ENCODE data around the gene TTN. TPM values are rescaled to one million over a fixed set of nuclear protein-coding genes. Genes with fewer than 3 reads are reported as not detected.

TTN gene
- total and polyA plus RNA-seq, 2 of the 4 experiments (the other 2 are of a cell fraction), result 0.02 to 0.18 TPM

- Histone ChIP-seq H3K4me1 (ENCODE audit: control insufficient read depth, insufficient read depth, low read length) (no peaks in the 10 kb centered on the region), H3K18ac (ENCODE audit: low read depth, low read length) (no peak overlapping the region), H4K5ac (ENCODE audit: low read depth, low read length) (no peak overlapping the region), H3K4me3 (ENCODE audit: insufficient read depth, low read depth, low read length) (no peak overlapping the region), H3K14ac (replicated peaks; ENCODE audit: low read depth, low read length) (no peak overlapping the region), H3K56ac (ENCODE audit: extremely low read depth, insufficient read depth, low read length) (no peak overlapping the region), H3K23ac (ENCODE audit: low read depth, low read length) (no peak overlapping the region), H2AFZ (replicated peaks; ENCODE audit: low read length, poor library complexity) (no peak overlapping the region), H2BK5ac (ENCODE audit: low read depth, low read length, poor library complexity, severe bottlenecking) (no peak overlapping the region), H2AK5ac (ENCODE audit: low read depth, low read length) (no peak overlapping the region), H3K27ac (ENCODE audit: insufficient read depth, low read length) (no peak overlapping the region), H3K27me3 (ENCODE audit: control insufficient read depth, insufficient read depth, low read length) (no peaks in the 10 kb centered on the region; the same call in 1 of the 2 replicates), H2AK9ac (replicated peaks; ENCODE audit: low read depth, low read length, poor library complexity) (no peak overlapping the region), H3K4ac (ENCODE audit: low read depth, low read length) (no peak overlapping the region), H3K4me2 (ENCODE audit: low read depth, low read length) (no peak overlapping the region), H3K9ac (ENCODE audit: low read depth, low read length) (no peak overlapping the region), H2BK15ac (ENCODE audit: low read depth, low read length) (no peak overlapping the region), H4K91ac (ENCODE audit: insufficient read depth, low read depth, low read length) (no peak overlapping the region), H4K20me1 (ENCODE audit: insufficient read depth, low read length) (no peaks in the 10 kb centered on the region), H3K79me1 (ENCODE audit: low read depth in 1 of 2, low read length in 2 of 2) (no peaks in the 10 kb centered on the region), H3K36me3 (ENCODE audit: control insufficient read depth, insufficient read depth, low read length) (no peaks in the 10 kb centered on the region), H2BK20ac (ENCODE audit: low read depth, low read length) (no peak overlapping the region), H2BK120ac (ENCODE audit: low read depth, low read length) (no peak overlapping the region), H4K8ac (ENCODE audit: low read depth in 2 of 2, low read length in 2 of 2) (no peak overlapping the region), H3K9me3 (ENCODE audit: control insufficient read depth, insufficient read depth, low read length) (no peaks in the 10 kb centered on the region), H3K9me1 (ENCODE audit: insufficient read depth, low read length) (no peaks in the 10 kb centered on the region)
- no TSS peak for BruUV-seq (replicated peaks)
- no peak for ATAC-seq (ENCODE audit: low read depth)
- dilution Hi-C loops (cut with HindIII; ENCODE audit: low sequenced_read_pairs, unreplicated experiment), result no loop called here
- in situ Hi-C loops (cut with MboI; ENCODE audit: low sequenced_read_pairs), result no loop called here
- intact Hi-C loops (cut with micrococcal nuclease), result no loop called here
- no CpG with 5 or more reads among the region's 2 CpGs for WGBS, 2 experiments (ENCODE audit: extremely low coverage in 2 of 2, insufficient read length in 1 of 2)
- POLR2A ChIA-PET (ENCODE audit: unreplicated experiment), result no interaction called here
- TF ChIP-seq CHD1 (IDR thresholded peaks at IDR 0.05; ENCODE audit: low read depth, low read length) (no peak), CEBPB (IDR thresholded peaks at IDR 0.05; ENCODE audit: low read depth, low read length) (no peak), FOS (IDR thresholded peaks at IDR 0.05; ENCODE audit: low read depth, low read length) (no peak), CTCF (conservative IDR thresholded peaks at IDR 0.05; ENCODE audit: low read depth, low read length) (no peak), RCOR1 (IDR thresholded peaks at IDR 0.05; ENCODE audit: insufficient replicate concordance, low read length) (no peak), NFE2L2 (IDR thresholded peaks at IDR 0.05; ENCODE audit: low read depth, low read length) (no peak), MXI1 (IDR thresholded peaks at IDR 0.05; ENCODE audit: borderline replicate concordance, low read depth, low read length) (no peak), SMC3 (IDR thresholded peaks at IDR 0.05; ENCODE audit: low read depth, low read length) (no peak), POLR2A (IDR thresholded peaks at IDR 0.05; ENCODE audit: low read depth, low read length) (no peak), BHLHE40 (IDR thresholded peaks at IDR 0.05; ENCODE audit: low read depth, low read length) (no peak), ELK1 (IDR thresholded peaks at IDR 0.05; ENCODE audit: borderline replicate concordance, low read depth, low read length) (no peak), RAD21 (IDR thresholded peaks at IDR 0.05; ENCODE audit: low read length) (no peak), MAZ (IDR thresholded peaks at IDR 0.05; ENCODE audit: borderline replicate concordance, low read depth, low read length) (no peak), RFX5 (IDR thresholded peaks at IDR 0.05; ENCODE audit: low read depth, low read length) (no peak), MAFK (IDR thresholded peaks at IDR 0.05; ENCODE audit: low read depth, low read length) (no peak)
- TF ChIP-seq, protein P1, sequence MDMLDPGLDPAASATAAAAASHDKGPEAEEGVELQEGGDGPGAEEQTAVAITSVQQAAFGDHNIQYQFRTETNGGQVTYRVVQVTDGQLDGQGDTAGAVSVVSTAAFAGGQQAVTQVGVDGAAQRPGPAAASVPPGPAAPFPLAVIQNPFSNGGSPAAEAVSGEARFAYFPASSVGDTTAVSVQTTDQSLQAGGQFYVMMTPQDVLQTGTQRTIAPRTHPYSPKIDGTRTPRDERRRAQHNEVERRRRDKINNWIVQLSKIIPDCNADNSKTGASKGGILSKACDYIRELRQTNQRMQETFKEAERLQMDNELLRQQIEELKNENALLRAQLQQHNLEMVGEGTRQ (IDR thresholded peaks at IDR 0.05; ENCODE audit: low read depth, low read length), result no peak
- no peak for DNase-seq
- CTCF ChIA-PET, result no interaction called here
These were observed 99.7 kb downstream of the TTN start for GRCh38 chr2:178707476-178707875.

Data from IMR-90 (cell line).